Sigmoid colon (tissue), 4 donors: ENCODE measurements around the gene PTGER2.

ENCODE experiments used
- EP300 ChIP-seq, 4 donors: sonication (generic); formaldehyde crosslinking; IDR thresholded peaks; one replicate each; pipeline ENCODE4 v1.6.1; 2017; ENCODE audit warnings: antibody characterized with exemption in 4 of 4
- POLR2A ChIP-seq, 2 donors: fragments of 450-650 bp; IDR thresholded peaks; one replicate each; pipeline ENCODE4 v1.6.1; 2016; ENCODE audit warnings: antibody characterized with exemption in 2 of 2, mild to moderate bottlenecking in 2 of 2, moderate library complexity in 2 of 2
- POLR2AphosphoS5 ChIP-seq, 4 donors: sonication (generic); formaldehyde crosslinking; IDR thresholded peaks; one replicate each; pipeline ENCODE4 v1.6.1; 2017; ENCODE audit warnings: antibody characterized with exemption in 4 of 4
- TF ChIP-seq, protein P1 (sequence below), 4 experiments: fragments of 450-650 bp in 3 of 4; fragments of 200-600 bp in 1 of 4; IDR thresholded peaks; one replicate each; pipeline ENCODE4 v1.5.1; 2016 to 2019; ENCODE audit warnings: antibody characterized with exemption in 4 of 4, mild to moderate bottlenecking in 3 of 4, moderate library complexity in 2 of 4

DNA sequence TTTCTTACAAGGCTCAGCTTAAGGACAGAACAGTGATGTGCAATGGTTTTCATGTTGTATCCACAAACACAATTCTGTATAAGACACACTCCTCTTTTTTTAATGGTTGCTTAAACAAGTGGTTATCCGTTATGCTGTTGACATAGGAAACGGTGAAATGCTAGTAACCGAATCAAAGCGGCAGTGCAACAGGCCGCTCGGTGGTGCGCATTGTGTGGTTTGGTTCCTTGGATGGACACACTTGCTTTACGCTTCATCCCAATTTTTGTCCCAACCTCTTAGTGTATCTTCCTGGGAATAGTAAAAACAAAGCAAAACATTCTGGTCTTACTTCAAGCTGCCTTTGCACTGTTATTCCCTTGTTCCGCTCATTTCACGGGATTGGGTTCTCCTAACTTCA lies 650 bp upstream of the PTGER2 start:
- TF ChIP-seq, protein P1, sequence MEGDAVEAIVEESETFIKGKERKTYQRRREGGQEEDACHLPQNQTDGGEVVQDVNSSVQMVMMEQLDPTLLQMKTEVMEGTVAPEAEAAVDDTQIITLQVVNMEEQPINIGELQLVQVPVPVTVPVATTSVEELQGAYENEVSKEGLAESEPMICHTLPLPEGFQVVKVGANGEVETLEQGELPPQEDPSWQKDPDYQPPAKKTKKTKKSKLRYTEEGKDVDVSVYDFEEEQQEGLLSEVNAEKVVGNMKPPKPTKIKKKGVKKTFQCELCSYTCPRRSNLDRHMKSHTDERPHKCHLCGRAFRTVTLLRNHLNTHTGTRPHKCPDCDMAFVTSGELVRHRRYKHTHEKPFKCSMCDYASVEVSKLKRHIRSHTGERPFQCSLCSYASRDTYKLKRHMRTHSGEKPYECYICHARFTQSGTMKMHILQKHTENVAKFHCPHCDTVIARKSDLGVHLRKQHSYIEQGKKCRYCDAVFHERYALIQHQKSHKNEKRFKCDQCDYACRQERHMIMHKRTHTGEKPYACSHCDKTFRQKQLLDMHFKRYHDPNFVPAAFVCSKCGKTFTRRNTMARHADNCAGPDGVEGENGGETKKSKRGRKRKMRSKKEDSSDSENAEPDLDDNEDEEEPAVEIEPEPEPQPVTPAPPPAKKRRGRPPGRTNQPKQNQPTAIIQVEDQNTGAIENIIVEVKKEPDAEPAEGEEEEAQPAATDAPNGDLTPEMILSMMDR (IDR thresholded peaks at IDR 0.05): no peak
- TF ChIP-seq POLR2AphosphoS5 (IDR thresholded peaks at IDR 0.05) (no peak), POLR2A (IDR thresholded peaks at IDR 0.05) (no peak), EP300 (IDR thresholded peaks at IDR 0.05) (no peak)
